Middle frontal gyrus (tissue), 1 donor: ENCODE data around the gene CNMD.
"Not testable (repeated sequence)": the region's sequence is repeated elsewhere in the genome, so short reads cannot be mapped to it uniquely, and the experiment has no call there.

Experiments used
- DNase-seq: peaks from one replicate; pipeline ENCODE4 v3.0.0-alpha.2; 2015; ENCODE audit warnings: low spot score; ENCODE audit errors: extremely low spot score

CNMD gene

GRCh38 chr13:52744842-52745375, 5.3 kb upstream of the CNMD start:
- no peak for DNase-seq

DNA sequence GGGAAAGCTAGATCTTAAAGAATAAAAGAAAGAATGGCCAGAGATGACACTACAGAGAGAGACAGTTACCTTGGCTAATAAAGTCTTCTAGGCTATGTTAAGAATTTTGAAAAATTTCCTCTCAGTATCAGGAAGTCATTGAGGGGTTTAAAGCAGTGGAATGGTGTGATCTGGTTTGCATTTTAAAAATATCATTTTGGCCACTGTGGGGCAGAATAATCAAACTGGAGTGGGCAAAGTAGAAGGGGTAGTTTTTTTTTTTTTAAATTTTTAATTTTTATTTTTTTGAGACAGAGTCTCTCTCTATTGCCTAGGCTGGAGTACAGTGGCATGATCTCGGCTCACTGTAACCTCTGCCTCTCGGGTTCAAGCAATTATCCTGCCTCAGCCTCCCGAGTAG, 4.4 kb upstream of the CNMD start:
- DNase-seq: no peak

GRCh38 chr13:52743569-52743968, 3.9 kb upstream of the CNMD start:
- no peak for DNase-seq

- DNase-seq: no peak
These were observed 727 bp downstream of the CNMD start for GRCh38 chr13:52738719-52739467.

DNA sequence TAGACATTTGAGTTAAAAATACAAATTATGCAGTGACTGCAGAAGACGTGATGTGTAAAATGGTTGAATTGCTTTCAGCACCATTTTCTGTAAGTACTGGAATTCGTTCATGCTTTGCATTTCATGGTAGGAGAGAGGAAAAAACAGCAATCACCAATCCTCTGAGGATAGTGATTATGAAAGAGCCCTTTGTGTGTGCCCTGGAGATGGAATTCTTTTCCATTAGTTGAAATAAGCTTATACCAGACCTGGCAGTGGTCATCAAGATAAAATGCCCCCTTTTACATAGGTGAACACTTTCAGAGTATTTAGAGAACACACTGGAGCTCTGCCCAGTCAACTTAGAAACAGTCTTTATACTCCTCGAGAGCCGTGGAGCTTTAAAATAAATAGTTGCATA, 1.7 kb downstream of the CNMD start:
- DNase-seq: no peak

DNA sequence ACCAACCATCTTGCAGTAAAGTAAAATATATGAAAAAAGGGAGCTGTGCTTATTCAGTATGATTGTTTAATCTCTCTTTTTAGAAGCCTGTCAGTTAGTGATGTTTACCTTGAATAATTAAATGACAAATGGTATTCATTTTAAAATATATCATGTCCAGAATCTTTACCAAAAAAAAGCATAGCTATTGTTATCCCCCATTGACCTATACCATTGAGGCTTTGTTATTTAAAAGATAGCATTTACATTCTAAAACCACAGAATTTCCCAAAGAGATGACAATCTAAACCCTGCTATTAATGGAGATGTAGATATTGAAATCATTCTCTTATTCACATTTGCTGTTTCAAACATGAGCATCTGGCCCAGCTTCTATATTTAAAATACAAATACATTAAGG, 2.2 kb downstream of the CNMD start:
- DNase-seq: no peak

- DNase-seq: no peak
These were observed 2.7 kb downstream of the CNMD start for GRCh38 chr13:52736891-52737290.

- no peak for DNase-seq
These were observed 5.5 kb downstream of the CNMD start for GRCh38 chr13:52734075-52734623.

GRCh38 chr13:52726258-52726657, 13.4 kb downstream of the CNMD start:
- no peak for DNase-seq

- DNase-seq: no peak
These were observed 14.3 kb downstream of the CNMD start for GRCh38 chr13:52725302-52725701.

- no peak for DNase-seq
These were observed 16.4 kb downstream of the CNMD start for GRCh38 chr13:52723181-52723580.

DNA sequence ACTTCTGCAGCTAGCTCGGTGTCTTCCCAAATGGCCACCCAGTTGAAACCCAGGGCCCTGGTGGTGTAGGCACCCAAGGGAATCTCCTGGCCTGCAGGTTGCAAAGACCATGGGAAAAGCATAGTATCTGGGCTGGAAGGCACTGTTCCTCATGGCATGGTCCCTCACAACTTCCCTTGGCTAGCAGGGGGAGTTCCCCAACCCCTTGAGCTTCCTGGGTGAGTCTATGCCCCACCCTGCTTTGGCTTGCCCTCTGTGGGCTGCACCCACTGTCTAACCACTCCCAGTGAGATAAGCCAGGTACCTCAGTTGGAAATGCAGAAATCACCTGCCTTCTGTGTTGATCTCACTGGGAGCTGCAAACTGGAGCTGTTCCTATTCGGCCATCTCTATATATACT, 18.3 kb downstream of the CNMD start:
- DNase-seq: not testable (repeated sequence)

GRCh38 chr13:52720904-52721303, 18.7 kb downstream of the CNMD start:
- not testable (repeated sequence) for DNase-seq

- DNase-seq: no peak
These were observed 25.7 kb downstream of the CNMD start for GRCh38 chr13:52713894-52714293.

GRCh38 chr13:52712385-52712784, 27.2 kb downstream of the CNMD start:
- DNase-seq: no peak

DNA sequence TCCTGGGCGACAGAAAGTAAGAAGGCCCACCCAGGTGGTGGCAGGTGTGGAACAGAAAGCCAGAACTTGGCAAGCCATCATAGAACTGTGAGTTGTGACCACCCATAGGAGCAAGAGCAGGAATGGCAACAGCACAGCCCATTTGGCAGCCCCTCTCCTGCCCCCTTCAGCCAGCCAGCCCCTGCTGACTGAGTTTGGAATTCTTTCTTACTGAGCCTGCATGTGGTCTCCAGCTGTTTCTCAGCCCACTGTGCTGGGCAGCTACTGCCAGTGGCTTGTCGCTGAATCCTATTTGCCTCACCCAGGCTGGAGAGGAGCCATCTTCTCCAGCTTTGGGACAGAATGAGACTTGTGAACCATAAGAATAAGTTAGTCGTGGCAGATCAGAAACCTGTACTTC, 28.3 kb downstream of the CNMD start:
- DNase-seq: no peak

DNA sequence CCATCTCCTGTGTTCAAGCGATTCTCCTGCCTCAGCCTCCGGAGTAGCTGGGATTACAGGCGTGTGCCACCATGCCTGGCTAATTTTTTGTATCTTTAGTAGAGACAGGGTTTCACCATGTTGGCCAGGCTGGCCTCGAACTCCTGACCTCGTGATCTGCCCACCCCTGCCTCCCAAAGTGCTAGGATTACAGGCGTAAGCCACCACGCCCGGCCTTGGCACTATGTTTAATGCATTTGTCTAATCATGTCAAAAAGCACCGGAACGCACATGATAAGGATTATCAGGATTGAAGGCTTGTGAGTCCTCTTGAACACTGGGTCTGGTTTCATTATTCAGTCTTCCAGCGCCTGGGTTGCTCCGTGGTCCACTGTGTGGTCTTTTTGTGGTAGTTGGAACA, 31.4 kb downstream of the CNMD start:
- not testable (repeated sequence) for DNase-seq

DNA sequence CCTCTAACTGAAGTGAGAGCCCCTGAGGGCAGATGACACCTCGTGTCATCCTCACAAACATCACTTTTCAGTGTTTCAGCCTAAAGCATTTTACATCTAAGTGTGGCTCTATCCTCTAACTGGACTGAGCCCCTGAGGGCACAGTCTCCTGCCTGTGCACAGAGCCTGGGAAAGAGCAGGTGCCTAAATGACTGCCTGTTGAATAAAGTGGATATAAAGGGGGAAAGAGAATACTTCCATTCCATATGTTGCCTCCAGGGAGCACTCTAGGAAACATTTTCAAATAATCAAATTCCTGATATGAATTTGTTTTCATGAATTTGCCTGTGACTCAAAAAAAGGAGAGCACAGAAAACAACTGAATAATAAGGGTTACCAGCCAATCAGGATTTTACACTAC, 32.2 kb downstream of the CNMD start:
- DNase-seq: no peak

DNA sequence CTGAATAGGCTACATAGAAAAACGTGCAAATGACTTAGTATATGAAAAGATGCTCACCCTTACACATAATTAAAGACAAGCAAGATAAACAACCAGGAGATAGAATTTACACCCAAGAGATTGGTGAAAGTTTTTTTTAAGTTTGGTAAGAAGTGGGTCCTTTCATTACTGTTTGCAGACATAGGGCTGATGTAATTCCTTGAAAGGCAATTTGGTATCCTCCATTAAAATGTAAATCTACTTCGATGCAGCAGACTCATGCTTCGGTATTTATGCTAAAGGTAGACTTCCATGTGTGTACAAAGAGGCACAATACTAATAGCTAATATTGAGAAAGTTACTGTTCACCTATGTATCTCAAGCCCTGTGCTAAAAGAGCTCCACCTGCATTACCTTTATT, 33.5 kb downstream of the CNMD start:
- DNase-seq: no peak

- DNase-seq: no peak
These were observed 36.1 kb downstream of the CNMD start for GRCh38 chr13:52703482-52703881.

DNA sequence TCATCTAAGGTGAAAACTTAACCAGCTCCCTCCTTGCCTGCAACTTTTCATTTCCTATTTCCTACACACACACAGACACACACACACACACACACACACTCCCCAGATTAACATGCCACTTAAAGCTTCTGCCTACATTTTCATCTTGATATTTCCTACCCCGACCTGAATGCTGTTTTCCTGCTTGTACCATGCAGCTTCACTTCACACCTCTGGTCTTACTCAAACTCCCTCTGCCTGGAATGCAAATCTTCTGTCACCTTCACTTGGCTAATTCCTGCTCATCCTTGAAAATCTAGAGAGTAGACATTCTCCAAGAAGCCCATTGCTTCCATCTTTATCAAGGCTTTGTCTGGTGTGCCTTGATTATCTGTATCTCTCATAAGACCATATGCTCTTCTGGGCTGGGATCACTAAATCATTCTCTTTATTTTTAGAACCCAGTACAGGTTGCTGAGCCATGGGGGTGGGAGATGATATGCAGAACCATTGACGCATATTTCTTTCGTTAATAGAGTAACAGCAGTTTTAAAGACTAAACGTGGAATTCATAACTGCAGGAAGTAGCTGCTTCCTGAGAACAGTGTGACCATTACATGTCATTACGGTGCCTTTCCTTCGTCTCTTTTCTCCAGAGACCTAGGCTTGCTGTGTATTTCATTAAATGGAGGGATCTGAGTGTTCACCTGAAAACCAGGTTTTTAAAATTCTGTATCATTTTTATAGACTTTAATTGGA, 37.7 kb downstream of the CNMD start:
- DNase-seq: no peak

- DNase-seq: no peak
These were observed 43.1 kb downstream of the CNMD start for GRCh38 chr13:52696566-52696965.
